ENCODE data around the gene RPS6KA5.
A peak's percentile ranks its signal among the peaks of the same experiment; 100 is the strongest.

RPS6KA5 gene

GRCh38 chr14:90924621-90925340 lies 135.7 kb downstream of the RPS6KA5 start:
- peak; percentile 5 for FAIRE-seq

- FAIRE-seq = no peak
Measured at GRCh38 chr14:90922141-90922540, 138.3 kb downstream of the RPS6KA5 start.

GRCh38 chr14:90911121-90911520 lies 149.3 kb downstream of the RPS6KA5 start:
- FAIRE-seq = no peak

GRCh38 chr14:90907178-90907577 lies 153.3 kb downstream of the RPS6KA5 start:
- FAIRE-seq = no peak

- no peak for FAIRE-seq
Measured at GRCh38 chr14:90905531-90905930, 154.9 kb downstream of the RPS6KA5 start.

GRCh38 chr14:90903101-90903500 lies 157.3 kb downstream of the RPS6KA5 start:
- FAIRE-seq = peak; percentile 98

- peak; percentile 96 for FAIRE-seq
Measured at GRCh38 chr14:90900476-90901083, 159.9 kb downstream of the RPS6KA5 start.

GRCh38 chr14:90897022-90897421 lies 163.4 kb downstream of the RPS6KA5 start:
- no peak for FAIRE-seq

- no peak for FAIRE-seq
Measured at GRCh38 chr14:90894241-90894640, 166.2 kb downstream of the RPS6KA5 start.

- no peak for FAIRE-seq
Measured at GRCh38 chr14:90893510-90893909, 166.9 kb downstream of the RPS6KA5 start.

- FAIRE-seq = no peak
Measured at GRCh38 chr14:90892970-90893369, 167.5 kb downstream of the RPS6KA5 start.

- FAIRE-seq = no peak
Measured at GRCh38 chr14:90891326-90891725, 169.1 kb downstream of the RPS6KA5 start.

GRCh38 chr14:90890322-90891020 lies 170.0 kb downstream of the RPS6KA5 start:
- FAIRE-seq = no peak

- FAIRE-seq = no peak
Measured at GRCh38 chr14:90886297-90886815, 174.1 kb downstream of the RPS6KA5 start.

GRCh38 chr14:90883782-90884181 lies 176.7 kb downstream of the RPS6KA5 start:
- no peak for FAIRE-seq

- FAIRE-seq = no peak
Measured at GRCh38 chr14:90883197-90883596, 177.2 kb downstream of the RPS6KA5 start.

GRCh38 chr14:90880282-90880681 lies 180.2 kb downstream of the RPS6KA5 start:
- no peak for FAIRE-seq

- no peak for FAIRE-seq
Measured at GRCh38 chr14:90874599-90874998, 185.8 kb downstream of the RPS6KA5 start.

GRCh38 chr14:90871605-90872233 lies 188.7 kb downstream of the RPS6KA5 start:
- peak; percentile 98 for FAIRE-seq

- no peak for FAIRE-seq
Measured at GRCh38 chr14:90870950-90871604, 189.4 kb downstream of the RPS6KA5 start.

GRCh38 chr14:90867501-90867900 lies 192.9 kb downstream of the RPS6KA5 start:
- no peak for FAIRE-seq

GRCh38 chr14:90866833-90867232 lies 193.6 kb downstream of the RPS6KA5 start:
- no peak for FAIRE-seq

- FAIRE-seq = no peak
Measured at GRCh38 chr14:90864741-90865140, 195.7 kb downstream of the RPS6KA5 start.
